Endothelial cell of umbilical vein (primary cell): ENCODE measurements around the gene SOCS7. TPM values are rescaled to one million over a fixed set of nuclear protein-coding genes. Genes with fewer than 3 reads are reported as not detected.

Experiments used
- BruUV-seq: library from RNA; stranded (reverse); fragments of 400-500 nt; replicated peaks from 2 replicates; lab custom pipeline; 2021; lab: Mats Ljungman, UMichigan
- CTCF ChIA-PET: fragments of 300-600, 350-600 bp; sonication (Branson Sonifier 250); formaldehyde crosslinking; loops from one replicate; lab custom pipeline; 2021; ENCODE audit warnings: antibody characterized with exemption, inconsistent platforms; lab: Charles Lee
- POLR2A ChIA-PET: fragments of 300-600, 350-600 bp; sonication (Branson Sonifier 250); formaldehyde crosslinking; loops from one replicate; lab custom pipeline; 2021; ENCODE audit warnings: antibody characterized with exemption, inconsistent platforms; lab: Charles Lee
- DNase-seq: peaks from one replicate; pipeline ENCODE4 v3.0.0-alpha.2; 2011; ENCODE audit warnings: low read depth, low spot score
- FAIRE-seq: peaks from 2 replicates; lab custom pipeline; 2011; peaks lifted over from hg19 to GRCh38; lab: Jason Lieb, UNC
- H2AFZ ChIP-seq: 2 replicates; pipeline ENCODE4 v1.6.0; 2012; ENCODE audit warnings: low read depth, low read length, control low read depth, inconsistent platforms
- H3K27ac ChIP-seq: 2 replicates; pipeline ENCODE4 v1.5.1; 2011; ENCODE audit warnings: low read depth, mild to moderate bottlenecking, control low read depth, low read length, moderate library complexity; ENCODE audit not compliant: insufficient read depth
- H3K27me3 ChIP-seq, 2 experiments: 2 replicates each; pipeline versions ENCODE4 v1.6.0 to v1.6.1; 2011; ENCODE audit warnings: low read length in 2 of 2, mixed read lengths in 1 of 2; ENCODE audit not compliant: control insufficient read depth in 2 of 2, insufficient read depth in 2 of 2
- H3K36me3 ChIP-seq, 2 experiments: 2 replicates in 1 of 2; 3 replicates in 1 of 2; pipeline ENCODE4 v1.5.1; 2011; ENCODE audit warnings: low read length in 2 of 2, mild to moderate bottlenecking in 1 of 2, moderate library complexity in 1 of 2; ENCODE audit not compliant: control insufficient read depth in 2 of 2, insufficient read depth in 2 of 2; ENCODE audit errors: extremely low read depth in 1 of 2
- H3K4me1 ChIP-seq: 3 replicates; pipeline ENCODE4 v1.5.1; 2011; ENCODE audit warnings: mild to moderate bottlenecking, low read length; ENCODE audit not compliant: control insufficient read depth, insufficient read depth; ENCODE audit errors: extremely low read depth
- H3K4me2 ChIP-seq: 2 replicates; pipeline ENCODE4 v1.6.1; 2011; ENCODE audit warnings: low read length, control low read depth, mixed read lengths; ENCODE audit not compliant: insufficient read depth
- H3K4me3 ChIP-seq, 3 experiments: fragments of 200-600 bp in 1 of 3; sonication (generic), shearing (Covaris generic) in 1 of 3; replicated peaks in 1 of 3; 2 replicates each; pipeline ENCODE4 v1.5.1; 2011 to 2016; ENCODE audit warnings: control low read depth in 3 of 3, low read length in 3 of 3, mild to moderate bottlenecking in 2 of 3, inconsistent platforms in 1 of 3, low read depth in 1 of 3, moderate library complexity in 1 of 3; ENCODE audit not compliant: insufficient read depth in 1 of 3
- H3K79me2 ChIP-seq: 2 replicates; pipeline ENCODE4 v1.6.0; 2012; ENCODE audit warnings: low read length, inconsistent platforms; ENCODE audit not compliant: control insufficient read depth, insufficient read depth
- H3K9ac ChIP-seq: replicated peaks from 2 replicates; pipeline ENCODE3; 2011; ENCODE audit warnings: low read length, control low read depth; ENCODE audit not compliant: insufficient read depth; ENCODE audit errors: extremely low read depth
- H3K9me1 ChIP-seq: replicated peaks from 3 replicates; pipeline ENCODE4 v1.6.0; 2011; ENCODE audit warnings: mild to moderate bottlenecking, low read length; ENCODE audit not compliant: control insufficient read depth, insufficient read depth; ENCODE audit errors: extremely low read depth
- H3K9me3 ChIP-seq: replicated peaks from 2 replicates; pipeline ENCODE4 v1.5.1; 2012; ENCODE audit warnings: low read length, inconsistent platforms; ENCODE audit not compliant: control insufficient read depth, insufficient read depth
- H4K20me1 ChIP-seq: replicated peaks from 2 replicates; pipeline ENCODE3; 2011; ENCODE audit warnings: mild to moderate bottlenecking, low read length; ENCODE audit not compliant: control insufficient read depth, insufficient read depth; ENCODE audit errors: extremely low read depth
- EZH2 ChIP-seq: IDR thresholded peaks from 2 replicates; pipeline ENCODE4 v1.6.1; 2012; ENCODE audit warnings: borderline replicate concordance, low read depth, mild to moderate bottlenecking, moderate library complexity, low read length, inconsistent platforms; ENCODE audit not compliant: severe bottlenecking
- FOS ChIP-seq: IDR thresholded peaks from 2 replicates; pipeline ENCODE4 v1.6.1; 2011; ENCODE audit warnings: mild to moderate bottlenecking, low read length, moderate library complexity, borderline replicate concordance; ENCODE audit not compliant: insufficient read depth
- GATA2 ChIP-seq: IDR thresholded peaks from 2 replicates; pipeline ENCODE4 v1.7.0; 2011; ENCODE audit warnings: low read depth, mild to moderate bottlenecking, moderate library complexity, mixed read lengths, low read length; ENCODE audit not compliant: insufficient read length, insufficient read depth
- JUN ChIP-seq: IDR thresholded peaks from 2 replicates; pipeline ENCODE4 v1.6.1; 2011; ENCODE audit warnings: borderline replicate concordance, low read depth; ENCODE audit not compliant: insufficient read length, insufficient read depth
- POLR2A ChIP-seq: IDR thresholded peaks from 2 replicates; pipeline ENCODE4 v1.6.1; 2012; ENCODE audit warnings: low read depth, mild to moderate bottlenecking, control low read depth, low read length
- POLR2AphosphoS5 ChIP-seq: IDR thresholded peaks from 2 replicates; pipeline ENCODE4 v1.6.1; 2012; ENCODE audit warnings: low read depth, mild to moderate bottlenecking, control low read depth, low read length, moderate library complexity; ENCODE audit not compliant: insufficient read depth
- dilution Hi-C: fragments of 300-500 bp; cut with MboI; formaldehyde crosslinking; loops from one replicate; pipeline ENCODE4 v1.15.0; 2019; ENCODE audit warnings: low sequenced_read_pairs; ENCODE audit not compliant: extremely low pct_ligation_motif_present
- intact Hi-C: fragments of 100-400 bp; cut with micrococcal nuclease; formaldehyde crosslinking; loops from one replicate; pipeline ENCODE4 v1.10.0; 2022
- polyA plus RNA-seq, 4 experiments: library from polyadenylated mRNA; depleted of rRNA in 3 of 4; stranded (reverse) in 3 of 4; unstranded in 1 of 4; fragments of >200 nt; gene quantifications; 2 replicates each; pipeline versions ENCODE4 v1.2.1 to v1.2.3, GENCODE V29; 2011 to 2012; ENCODE audit warnings: missing spikeins in 1 of 4
- total RNA-seq: library from RNA; stranded (reverse); gene quantifications from 2 replicates; pipeline ENCODE4 v1.2.3, GENCODE V29; 2021
- TF ChIP-seq, protein P1 (sequence below): IDR thresholded peaks from 2 replicates; pipeline ENCODE4 v1.6.1; 2011; ENCODE audit not compliant: insufficient read depth, insufficient read length

Gene SOCS7
- total and polyA plus RNA-seq, 2 donors (not counting 3 experiments of a cell fraction or from before 2014, with no cell fraction given), result 5.9 to 10.4 TPM

DNA sequence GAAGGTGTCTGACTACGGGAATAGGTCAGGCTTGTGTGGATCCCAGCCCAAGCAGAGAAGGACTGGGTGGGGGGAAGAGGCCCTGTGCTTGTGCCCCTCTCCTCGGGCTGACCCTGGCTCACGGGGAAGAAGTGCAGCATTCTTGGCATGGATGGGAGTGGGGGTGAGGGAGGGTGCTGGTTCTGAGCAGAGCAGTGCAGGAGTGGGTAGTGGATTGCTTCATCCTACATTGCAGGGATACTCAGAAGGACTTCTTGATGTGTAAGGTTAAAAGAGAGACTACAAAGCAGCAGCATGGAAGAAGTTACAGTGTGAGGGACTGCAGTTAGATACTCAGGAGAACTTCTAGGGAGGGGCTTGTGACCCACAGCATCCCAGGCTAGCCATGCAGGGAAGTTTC, 78.7 kb downstream of the SOCS7 start:
- DNase-seq (no peak), FAIRE-seq (no peak)
- Histone ChIP-seq H3K9me3 (no peaks in the 10 kb centered on the region), H3K27me3 (no peaks in the 10 kb centered on the region), H3K9ac (no peak overlapping the region), H4K20me1 (peaks cover 5% of the 10 kb centered on the region), H3K4me1 (peaks cover 41% of the 10 kb centered on the region), H3K27ac (no peak overlapping the region), H3K36me3 (peaks cover 0 to 2% of the 10 kb centered on the region in 2 experiments), H3K9me1 (no peaks in the 10 kb centered on the region), H2AFZ (no peak overlapping the region), H3K4me3 (no peak overlapping the region), H3K4me2 (peak overlapping the region; percentile 89), H3K79me2 (peaks cover 82% of the 10 kb centered on the region)
- intact Hi-C loops, result no loop called here
- BruUV-seq, result no TSS peak
- ChIA-PET CTCF (interaction anchor here (1.0 to 3.8 kb wide), 5 partner anchors 8 to 21 kb away, joined by 3 to 18 read pairs (median 3); no protein-coding TSS in a partner anchor), POLR2A (no interaction called here)
- TF ChIP-seq, protein P1, sequence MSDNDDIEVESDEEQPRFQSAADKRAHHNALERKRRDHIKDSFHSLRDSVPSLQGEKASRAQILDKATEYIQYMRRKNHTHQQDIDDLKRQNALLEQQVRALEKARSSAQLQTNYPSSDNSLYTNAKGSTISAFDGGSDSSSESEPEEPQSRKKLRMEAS, result no peak
- TF ChIP-seq JUN (no peak), GATA2 (no peak), FOS (no peak), EZH2 (no peak), POLR2AphosphoS5 (no peak), POLR2A (no peak)
- dilution Hi-C loops, result no loop called here

DNA sequence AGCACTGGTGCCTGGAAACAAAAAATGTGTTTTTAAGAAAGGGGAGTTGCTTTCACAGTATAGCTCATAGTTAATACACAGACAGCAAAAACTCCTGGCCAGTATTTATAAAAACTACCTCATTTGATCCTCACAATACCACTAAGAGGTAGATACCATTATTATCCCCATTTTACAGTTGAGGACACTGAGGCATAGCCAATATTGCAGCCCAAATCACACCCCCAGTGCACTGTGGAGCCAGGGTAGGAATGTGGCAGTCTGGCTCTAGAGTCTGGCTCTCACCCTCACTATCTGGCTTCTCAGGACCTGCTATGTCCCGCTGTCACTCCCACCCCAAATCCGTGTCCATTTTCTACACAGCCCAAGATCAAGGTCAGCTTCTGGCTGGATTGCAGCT, 79.2 kb downstream of the SOCS7 start:
- intact Hi-C loops (no loop called here), dilution Hi-C loops (no loop called here)
- no peak for FAIRE-seq
- POLR2A ChIA-PET, result no interaction called here
- no peaks in the 10 kb centered on the region for H3K27me3 ChIP-seq
- no TSS peak for BruUV-seq
- peaks cover 0 to 2% of the 10 kb centered on the region in 2 experiments for H3K36me3 ChIP-seq
- H3K4me2 ChIP-seq, result no peak overlapping the region
- no peak for TF ChIP-seq JUN
- peaks cover 37% of the 10 kb centered on the region for H3K4me1 ChIP-seq
- H3K9me3 ChIP-seq, result no peaks in the 10 kb centered on the region
- peaks cover 86% of the 10 kb centered on the region for H3K79me2 ChIP-seq
- H3K4me3 ChIP-seq, result no peak overlapping the region
- CTCF ChIA-PET, result interaction anchor here (1.0 to 3.8 kb wide), 4 partner anchors 9 to 20 kb away, joined by 3 to 18 read pairs (median 8); no protein-coding TSS in a partner anchor
- H3K9me1 ChIP-seq, result no peaks in the 10 kb centered on the region
- H4K20me1 ChIP-seq, result peaks cover 5% of the 10 kb centered on the region
- H2AFZ ChIP-seq, result no peak overlapping the region
- no peak for DNase-seq
- no peak overlapping the region for H3K27ac ChIP-seq
- H3K9ac ChIP-seq, result no peak overlapping the region
